ENCODE results near the gene LRRC8D.
"Not testable (repeated sequence)": the region's sequence is repeated elsewhere in the genome, so short reads cannot be mapped to it uniquely, and the experiment has no call there.

LRRC8D gene

DNA sequence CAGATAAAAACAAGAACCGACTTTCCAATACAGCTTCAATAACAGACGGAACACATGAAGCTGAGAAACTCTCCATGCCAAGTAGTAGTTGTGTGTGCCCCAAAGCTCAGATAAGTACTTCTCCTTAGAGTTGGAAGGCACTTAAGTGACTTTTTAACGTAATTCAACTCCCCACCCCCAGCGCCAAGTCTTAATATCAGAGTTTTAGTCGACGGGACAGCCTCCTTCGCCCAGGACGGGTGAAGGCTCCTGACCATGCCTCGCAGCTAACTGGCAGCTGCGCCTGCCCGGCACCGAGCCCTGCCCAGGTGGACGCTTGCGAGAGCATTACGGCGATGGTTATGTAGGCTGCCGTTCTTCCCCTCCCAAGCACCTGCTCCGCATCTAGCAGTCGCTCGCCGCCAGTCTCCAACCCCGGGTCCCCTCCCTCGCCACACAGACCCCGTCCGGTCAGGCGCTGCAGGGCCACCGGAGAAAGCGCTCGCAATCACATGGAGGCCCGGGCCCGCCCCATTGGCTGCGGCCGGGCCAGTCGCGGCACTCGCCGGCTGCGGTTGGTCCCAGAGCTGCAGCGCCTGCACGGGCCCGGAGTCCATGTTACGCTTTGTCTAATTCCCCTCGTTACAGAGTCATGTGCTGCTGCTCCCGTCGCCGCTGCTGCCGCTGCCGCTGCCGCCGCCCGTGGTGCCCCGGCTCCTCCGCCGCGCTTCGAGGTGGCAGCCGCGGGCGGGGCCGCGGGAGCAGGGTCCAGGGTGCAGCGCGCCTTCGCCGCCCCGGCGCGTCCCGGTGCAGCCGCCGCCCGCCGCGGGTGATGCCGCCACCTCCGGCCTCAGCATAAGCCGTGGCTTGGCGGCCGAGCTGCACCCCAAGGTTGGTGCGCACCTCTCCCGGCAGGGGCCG lies at the start of gene LRRC8D:
Gene LRRC8D, plus strand, starts transcription at position 611 of the 900 bp plus-strand sequence. CDS start 112,037 bp downstream, outside the sequence.
- peak; percentile 15 to 55 for DNase-seq (ENCODE audit: low read depth in 2 of 2)

DNA sequence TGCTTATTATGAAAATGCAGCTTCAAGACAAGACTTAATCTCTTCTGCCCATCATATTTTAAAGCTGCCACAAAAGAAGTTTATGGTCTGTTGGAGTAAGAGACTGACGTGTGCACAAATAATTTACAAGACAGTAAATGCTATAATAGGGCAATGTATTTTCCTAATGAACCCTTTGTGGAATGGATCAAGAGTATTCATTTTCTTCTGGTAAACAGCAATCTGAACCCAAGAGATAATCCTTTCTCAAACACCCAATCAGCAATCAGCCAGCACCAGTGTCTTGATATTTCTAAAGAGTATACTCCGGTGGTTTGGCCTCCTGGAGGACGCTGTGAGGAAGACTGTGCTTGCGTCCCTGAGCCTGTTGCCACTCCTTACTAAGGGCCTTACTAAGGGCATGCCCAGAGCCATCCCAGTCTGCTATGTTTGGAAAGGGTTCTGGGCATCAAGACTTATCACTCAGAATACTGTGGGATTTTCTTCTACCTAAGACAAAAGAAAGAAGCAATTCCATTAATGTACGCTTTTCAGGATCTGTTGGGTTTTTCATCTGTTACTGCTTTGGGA lies 48.8 kb upstream of the LRRC8D start:
- no peak for DNase-seq (ENCODE audit: low read depth in 2 of 2)

DNA sequence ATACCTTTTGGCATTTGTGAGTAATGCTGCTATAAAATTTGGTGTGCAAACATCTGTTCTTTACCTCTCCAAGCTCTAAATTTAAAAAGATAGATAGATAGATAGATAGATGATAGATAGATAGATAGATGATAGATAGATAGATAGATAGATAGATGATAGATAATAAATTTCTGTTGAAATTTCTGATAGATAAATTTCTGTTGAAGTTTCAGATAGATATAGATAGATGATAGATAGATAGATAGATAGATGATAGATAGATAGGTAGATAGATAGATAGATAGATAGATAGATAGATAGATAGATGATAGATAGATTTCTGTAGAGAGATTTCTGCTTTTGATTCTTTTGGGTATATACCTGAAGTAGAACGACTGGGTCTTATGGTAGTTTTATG lies 44.7 kb upstream of the LRRC8D start:
- DNase-seq (ENCODE audit: low read depth in 2 of 2), result not testable (repeated sequence)

GRCh38 chr1:89777271-89777670 lies 43.6 kb upstream of the LRRC8D start:
- DNase-seq (ENCODE audit: low read depth in 2 of 2), result not testable (repeated sequence)

- DNase-seq (ENCODE audit: low read depth in 2 of 2), result peak in 1 of 2 donors; percentile 21
Observed at GRCh38 chr1:89779151-89779940, 41.5 kb upstream of the LRRC8D start.

DNA sequence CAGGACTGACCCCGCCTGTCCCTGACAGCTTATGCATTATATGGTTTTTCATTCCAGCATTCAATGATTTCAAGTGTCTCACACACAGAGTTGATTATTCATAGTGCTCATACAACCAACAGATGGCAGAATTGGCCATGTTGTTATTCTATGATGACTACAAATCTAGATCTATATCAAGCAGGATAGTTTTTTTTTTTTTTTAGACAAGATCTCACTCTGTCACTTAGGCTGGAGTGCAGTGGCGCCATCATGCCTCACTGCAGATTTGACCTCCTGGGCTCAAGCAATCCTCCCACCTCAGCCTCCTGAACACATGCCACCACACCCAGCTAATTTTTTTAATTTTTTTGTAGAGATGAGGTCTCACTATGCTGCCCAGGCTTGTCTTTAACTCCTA lies 40.1 kb upstream of the LRRC8D start:
- DNase-seq (ENCODE audit: low read depth in 2 of 2), result no peak

GRCh38 chr1:89781494-89782126 lies 39.2 kb upstream of the LRRC8D start:
- peak; percentile 67 to 70 for DNase-seq (ENCODE audit: low read depth in 2 of 2)

GRCh38 chr1:89786628-89787214 lies 34.1 kb upstream of the LRRC8D start:
- no peak for DNase-seq (ENCODE audit: low read depth in 2 of 2)

GRCh38 chr1:89790592-89790991 lies 30.2 kb upstream of the LRRC8D start:
- DNase-seq (ENCODE audit: low read depth in 2 of 2), result no peak

DNA sequence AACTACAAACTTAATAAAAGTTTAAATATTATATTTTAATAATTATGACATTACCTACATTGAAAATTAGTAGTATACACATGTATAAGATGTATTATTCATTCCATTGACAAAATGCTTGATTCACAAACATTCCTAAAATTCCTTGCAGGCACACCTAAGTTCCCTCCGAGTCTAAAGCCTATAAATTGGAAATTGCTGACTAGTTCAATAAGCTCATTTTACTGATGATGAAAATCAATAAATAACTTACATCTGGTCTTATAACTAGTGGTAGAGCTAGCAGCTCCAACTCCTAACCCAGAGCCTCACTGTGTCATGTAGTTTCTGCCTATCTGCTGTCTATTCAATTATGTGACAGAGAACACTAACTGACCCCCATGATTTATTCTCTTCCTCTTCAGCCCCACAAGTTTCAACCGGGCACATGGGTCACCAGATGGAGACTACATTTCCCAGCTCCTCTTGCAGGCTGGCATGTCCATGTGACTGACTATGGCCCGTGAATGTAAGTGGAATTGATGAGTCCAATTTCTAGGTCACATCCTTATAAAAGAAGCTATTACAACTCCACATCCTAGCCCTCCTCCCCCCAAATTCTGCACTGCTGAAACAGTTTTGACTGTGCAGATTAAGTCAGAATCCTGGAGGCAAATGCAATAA lies 29.6 kb upstream of the LRRC8D start:
- DNase-seq (ENCODE audit: low read depth in 2 of 2), result no peak

- no peak for DNase-seq (ENCODE audit: low read depth in 2 of 2)
Observed at GRCh38 chr1:89794406-89794805, 26.4 kb upstream of the LRRC8D start.

DNA sequence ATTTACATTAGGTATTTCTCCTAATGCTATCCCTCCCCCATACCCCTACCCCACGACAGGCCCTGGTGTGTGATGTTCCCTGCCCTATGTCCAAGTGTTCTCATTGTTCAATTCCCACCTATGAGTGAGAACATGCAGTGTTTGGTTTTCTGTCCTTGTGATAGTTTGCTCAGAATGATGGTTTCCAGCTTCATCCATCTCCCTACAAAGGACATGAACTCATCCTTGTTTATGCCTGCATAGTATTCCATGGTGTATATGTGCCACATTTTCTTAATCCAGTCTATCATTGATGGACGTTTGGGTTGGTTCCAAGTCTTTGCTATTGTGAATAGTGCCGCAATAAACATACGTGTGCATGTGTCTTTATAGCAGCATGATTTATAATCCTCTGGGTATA lies 25.3 kb upstream of the LRRC8D start:
- not testable (repeated sequence) for DNase-seq (ENCODE audit: low read depth in 2 of 2)

GRCh38 chr1:89797876-89798275 lies 23.0 kb upstream of the LRRC8D start:
- DNase-seq (ENCODE audit: low read depth in 2 of 2), result not testable (repeated sequence)

- no peak for DNase-seq (ENCODE audit: low read depth in 2 of 2)
Observed at GRCh38 chr1:89799495-89799894, 21.3 kb upstream of the LRRC8D start.

GRCh38 chr1:89800022-89800655 lies 20.7 kb upstream of the LRRC8D start:
- no peak for DNase-seq (ENCODE audit: low read depth in 2 of 2)

GRCh38 chr1:89800718-89801117 lies 20.1 kb upstream of the LRRC8D start:
- no peak for DNase-seq (ENCODE audit: low read depth in 2 of 2)

DNA sequence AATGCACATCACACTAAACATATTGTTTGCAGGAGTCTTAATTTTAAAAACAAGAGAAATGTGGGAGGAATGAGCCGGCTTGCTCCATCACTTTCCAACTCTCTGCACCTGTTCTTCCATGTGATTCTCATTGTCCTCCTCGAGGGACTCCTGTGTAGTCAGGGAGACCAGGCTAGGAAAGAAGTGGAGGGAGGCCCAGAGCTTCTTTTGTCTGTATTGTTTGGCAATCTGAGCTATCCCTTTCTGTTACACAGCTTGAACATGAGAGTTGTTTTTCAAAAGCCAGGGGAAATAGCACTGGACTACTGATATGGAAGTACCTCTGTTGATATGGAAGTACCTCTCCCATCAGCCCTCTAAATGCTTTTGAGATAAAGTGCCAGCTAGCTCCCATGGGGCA lies 18.8 kb upstream of the LRRC8D start:
- DNase-seq (ENCODE audit: low read depth in 2 of 2), result no peak

GRCh38 chr1:89802841-89803240 lies 18.0 kb upstream of the LRRC8D start:
- no peak for DNase-seq (ENCODE audit: low read depth in 2 of 2)

DNA sequence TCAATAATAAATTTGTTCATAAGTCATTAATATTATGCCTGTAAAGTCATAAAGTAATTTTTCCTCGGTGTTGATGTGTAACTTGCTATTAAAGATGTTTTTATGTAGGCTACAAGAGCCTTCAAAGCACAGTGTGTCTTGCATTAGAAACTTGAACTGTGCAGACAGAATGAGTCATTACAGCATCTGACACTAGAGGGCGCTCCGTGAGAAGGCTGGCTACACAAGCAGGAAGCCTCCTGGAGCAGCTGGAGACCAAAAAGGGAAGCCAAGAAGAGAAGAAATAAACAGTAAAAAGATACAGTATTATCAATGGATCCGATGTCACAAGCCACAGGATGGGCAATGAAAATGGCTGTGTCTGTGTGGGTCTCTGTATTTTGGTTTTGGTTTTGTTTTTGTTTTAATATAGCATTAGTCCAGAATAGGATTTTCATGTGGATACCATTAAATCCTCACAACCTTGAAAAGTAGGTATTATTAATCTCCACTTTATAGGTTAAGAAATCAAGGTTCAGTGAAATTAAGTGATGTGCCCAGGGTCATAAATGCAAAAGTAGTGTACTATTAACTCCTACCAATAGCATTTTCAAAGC lies 16.1 kb upstream of the LRRC8D start:
- peak; percentile 75 to 86 for DNase-seq (ENCODE audit: low read depth in 2 of 2)

- no peak for DNase-seq (ENCODE audit: low read depth in 2 of 2)
Observed at GRCh38 chr1:89806616-89807015, 14.2 kb upstream of the LRRC8D start.

Measured in stimulated activated CD4-positive, alpha-beta T cell treated with anti-CD3 and anti-CD28 coated beads, Interleukin-1b, Interleukin-23, amount 100 ng/mL, for 4 hours (primary cell).